GM12865 (cell line): ENCODE measurements around the gene SLC36A2.
"Not testable (repeated sequence)": the region's sequence is repeated elsewhere in the genome, so short reads cannot be mapped to it uniquely, and the experiment has no call there.

Experiments
- DNase-seq: peaks from one replicate; pipeline ENCODE4 v3.0.0; 2010; ENCODE audit warnings: low read depth
- H3K4me3 ChIP-seq: 2 replicates; pipeline ENCODE4 v1.5.1; 2011; ENCODE audit warnings: mild to moderate bottlenecking, low read depth, low read length, control low read depth
- CTCF ChIP-seq: IDR thresholded peaks from 2 replicates; pipeline ENCODE4 v1.5.1; 2011; ENCODE audit warnings: low read length, control low read depth, low read depth, inconsistent platforms; ENCODE audit not compliant: insufficient read depth; ENCODE audit errors: missing control alignments

Gene SLC36A2

GRCh38 chr5:151318850-151319732, 28.3 kb downstream of the SLC36A2 start:
- TF ChIP-seq CTCF: no peak
- H3K4me3 ChIP-seq: no peak overlapping the region
- peak; percentile 45 for DNase-seq

- no peak for DNase-seq
These were observed 29.5 kb downstream of the SLC36A2 start for GRCh38 chr5:151317871-151318270.

GRCh38 chr5:151315998-151316597, 31.3 kb downstream of the SLC36A2 start:
- TF ChIP-seq CTCF: peak; percentile 89
- peak; percentile 70 for DNase-seq

More at GRCh38 chr5:151317871-151318270, 29.5 kb downstream of the SLC36A2 start:
- H3K4me3 ChIP-seq: no peak overlapping the region
- no peak for TF ChIP-seq CTCF

GRCh38 chr5:151313357-151313756, 34.0 kb downstream of the SLC36A2 start:
- no peak for TF ChIP-seq CTCF
- no peak for DNase-seq
- no peak overlapping the region for H3K4me3 ChIP-seq

More at GRCh38 chr5:151315998-151316597, 31.3 kb downstream of the SLC36A2 start:
- H3K4me3 ChIP-seq: no peak overlapping the region

GRCh38 chr5:151312756-151313324, 34.5 kb downstream of the SLC36A2 start:
- no peak for DNase-seq
- TF ChIP-seq CTCF: no peak
- H3K4me3 ChIP-seq: no peak overlapping the region

- H3K4me3 ChIP-seq: no peak overlapping the region
- no peak for TF ChIP-seq CTCF
These were observed 36.4 kb downstream of the SLC36A2 start for GRCh38 chr5:151310932-151311331.

GRCh38 chr5:151309821-151310220, 37.5 kb downstream of the SLC36A2 start:
- H3K4me3 ChIP-seq, DNase-seq: not testable (repeated sequence)

More at GRCh38 chr5:151310932-151311331, 36.4 kb downstream of the SLC36A2 start:
- no peak for DNase-seq

GRCh38 chr5:151309266-151309665, 38.1 kb downstream of the SLC36A2 start:
- not testable (repeated sequence) for DNase-seq, H3K4me3 ChIP-seq
